Loucy (cell line): ENCODE data around the gene RFC1.

Experiments used
- H2AFZ ChIP-seq: fragments of 200-600 bp; sonication (generic); 2 replicates; pipeline ENCODE4 v1.6.0; 2016; ENCODE audit warnings: antibody characterized with exemption, mild to moderate bottlenecking, low read length, moderate library complexity
- H3F3A ChIP-seq: fragments of 200-600 bp; 2 replicates; pipeline ENCODE4 v1.6.0; 2016; ENCODE audit warnings: antibody characterized with exemption, low read depth, mild to moderate bottlenecking
- H3K27me3 ChIP-seq: fragments of 200-600 bp; sonication (generic); 2 replicates; pipeline ENCODE4 v1.6.1; 2014; ENCODE audit warnings: low read length, mild to moderate bottlenecking; ENCODE audit not compliant: insufficient read depth, poor library complexity, severe bottlenecking
- H3K36me3 ChIP-seq: fragments of 200-600 bp; sonication (generic); 2 replicates; pipeline ENCODE4 v1.6.1; 2016; ENCODE audit warnings: low read length; ENCODE audit not compliant: insufficient read depth
- H3K4me1 ChIP-seq: fragments of 200-600 bp; sonication (generic); 2 replicates; pipeline ENCODE4 v1.5.1; 2014; ENCODE audit warnings: low read length, mild to moderate bottlenecking; ENCODE audit not compliant: insufficient read depth, poor library complexity, severe bottlenecking
- H3K4me2 ChIP-seq: fragments of 200-600 bp; sonication (generic); 2 replicates; pipeline ENCODE4 v1.6.0; 2014; ENCODE audit warnings: antibody characterized with exemption, low read length, low read depth, mild to moderate bottlenecking; ENCODE audit not compliant: poor library complexity, severe bottlenecking
- H3K4me3 ChIP-seq: fragments of 200-600 bp; sonication (generic); 2 replicates; pipeline ENCODE4 v1.5.1; 2014; ENCODE audit warnings: low read length, mild to moderate bottlenecking, mixed read lengths; ENCODE audit not compliant: poor library complexity, severe bottlenecking
- H3K79me2 ChIP-seq: fragments of 200-600 bp; sonication (generic); 2 replicates; pipeline ENCODE4 v1.6.1; 2014; ENCODE audit warnings: low read length; ENCODE audit not compliant: insufficient read depth
- H3K9ac ChIP-seq: fragments of 200-600 bp; sonication (generic); 2 replicates; pipeline ENCODE4 v1.6.0; 2014; ENCODE audit warnings: mild to moderate bottlenecking, low read depth, low read length, moderate library complexity; ENCODE audit not compliant: poor library complexity, severe bottlenecking
- H3K9me2 ChIP-seq: fragments of 200-600 bp; sonication (generic); replicated peaks from 2 replicates; pipeline ENCODE4 v1.6.1; 2016; ENCODE audit warnings: low read depth, low read length, mixed read lengths
- H3K9me3 ChIP-seq: fragments of 200-600 bp; sonication (generic); 2 replicates; pipeline ENCODE4 v1.6.1; 2014; ENCODE audit warnings: mild to moderate bottlenecking, antibody characterized with exemption, low read length, low read depth; ENCODE audit not compliant: insufficient read depth
- H4K20me1 ChIP-seq: fragments of 200-600 bp; sonication (generic); 2 replicates; pipeline ENCODE4 v1.6.0; 2014; ENCODE audit warnings: antibody characterized with exemption, low read length, mild to moderate bottlenecking; ENCODE audit not compliant: insufficient read depth, poor library complexity, severe bottlenecking
- CTCF ChIP-seq: fragments of 200-600 bp; sonication (generic); conservative IDR thresholded peaks from 2 replicates; pipeline ENCODE4 v1.5.1; 2014; ENCODE audit warnings: mild to moderate bottlenecking, antibody characterized with exemption, low read length
- EZH2phosphoT487 ChIP-seq: fragments of 200-600 bp; IDR thresholded peaks from 2 replicates; pipeline ENCODE4 v1.6.1; 2018; ENCODE audit warnings: antibody characterized with exemption, mild to moderate bottlenecking, moderate library complexity, borderline replicate concordance

Gene RFC1

GRCh38 chr4:39304651-39305050 is 61.5 kb downstream of the RFC1 start:
- Histone ChIP-seq H3K79me2 (no peaks in the 10 kb centered on the region), H3K4me2 (no peak overlapping the region), H2AFZ (no peak overlapping the region), H3K9ac (no peak overlapping the region), H3K36me3 (peaks cover 82% of the 10 kb centered on the region), H3K4me1 (peaks cover 7% of the 10 kb centered on the region), H3K9me2 (no peaks in the 10 kb centered on the region), H3K27me3 (no peaks in the 10 kb centered on the region), H4K20me1 (no peaks in the 10 kb centered on the region), H3K4me3 (no peak overlapping the region), H3K9me3 (no peaks in the 10 kb centered on the region), H3F3A (no peaks in the 10 kb centered on the region)
- TF ChIP-seq EZH2phosphoT487 (no peak), CTCF (no peak)

GRCh38 chr4:39303871-39304270 is 62.3 kb downstream of the RFC1 start:
- Histone ChIP-seq H3K4me2 (no peak overlapping the region), H3K9me3 (no peaks in the 10 kb centered on the region), H4K20me1 (no peaks in the 10 kb centered on the region), H3K36me3 (peaks cover 75% of the 10 kb centered on the region), H3K27me3 (no peaks in the 10 kb centered on the region), H3F3A (no peaks in the 10 kb centered on the region), H3K79me2 (no peaks in the 10 kb centered on the region), H3K4me1 (peaks cover 7% of the 10 kb centered on the region), H3K9me2 (no peaks in the 10 kb centered on the region), H3K9ac (no peak overlapping the region), H3K4me3 (no peak overlapping the region), H2AFZ (no peak overlapping the region)
- TF ChIP-seq EZH2phosphoT487 = no peak
- TF ChIP-seq CTCF = no peak

GRCh38 chr4:39302901-39303300 is 63.3 kb downstream of the RFC1 start:
- H3K4me2 ChIP-seq = no peak overlapping the region
- H3K27me3 ChIP-seq = no peaks in the 10 kb centered on the region
- H3F3A ChIP-seq = no peaks in the 10 kb centered on the region
- no peak overlapping the region for H2AFZ ChIP-seq
- TF ChIP-seq CTCF (no peak), EZH2phosphoT487 (no peak)
- H3K9me2 ChIP-seq = no peaks in the 10 kb centered on the region
- no peak overlapping the region for H3K4me3 ChIP-seq
- no peaks in the 10 kb centered on the region for H4K20me1 ChIP-seq
- no peaks in the 10 kb centered on the region; the same call in 1 of the 2 replicates for H3K9me3 ChIP-seq
- no peaks in the 10 kb centered on the region for H3K79me2 ChIP-seq
- H3K36me3 ChIP-seq = peaks cover 73% of the 10 kb centered on the region
- no peak overlapping the region for H3K9ac ChIP-seq
- peaks cover 7% of the 10 kb centered on the region for H3K4me1 ChIP-seq
